ENCODE results near the gene PSMD8. TPM values are rescaled to one million over a fixed set of nuclear protein-coding genes. Genes with fewer than 3 reads are reported as not detected.

The PSMD8 gene
- total RNA-seq, 1 donor from 2014 or later = 134 TPM

GRCh38 chr19:38369584-38369983, 4.8 kb upstream of the PSMD8 start:
- intact Hi-C loops (cut with micrococcal nuclease) = no loop called here
- Mint-ChIP-seq H3K27ac (no peak overlapping the region), H3K36me3 (ENCODE audit: low read depth) (peaks cover under 1% of the 10 kb centered on the region), H3K27me3 (peaks cover 2% of the 10 kb centered on the region), H3K4me3 (no peak overlapping the region), H3K9me3 (no peaks in the 10 kb centered on the region), H3K4me1 (peaks cover 4% of the 10 kb centered on the region)
- ChIA-PET POLR2A (no interaction called here), CTCF (no interaction called here)
- DNase-seq (no peak), ATAC-seq (ENCODE audit: low read depth) (no peak)
- TF ChIP-seq, protein P1, sequence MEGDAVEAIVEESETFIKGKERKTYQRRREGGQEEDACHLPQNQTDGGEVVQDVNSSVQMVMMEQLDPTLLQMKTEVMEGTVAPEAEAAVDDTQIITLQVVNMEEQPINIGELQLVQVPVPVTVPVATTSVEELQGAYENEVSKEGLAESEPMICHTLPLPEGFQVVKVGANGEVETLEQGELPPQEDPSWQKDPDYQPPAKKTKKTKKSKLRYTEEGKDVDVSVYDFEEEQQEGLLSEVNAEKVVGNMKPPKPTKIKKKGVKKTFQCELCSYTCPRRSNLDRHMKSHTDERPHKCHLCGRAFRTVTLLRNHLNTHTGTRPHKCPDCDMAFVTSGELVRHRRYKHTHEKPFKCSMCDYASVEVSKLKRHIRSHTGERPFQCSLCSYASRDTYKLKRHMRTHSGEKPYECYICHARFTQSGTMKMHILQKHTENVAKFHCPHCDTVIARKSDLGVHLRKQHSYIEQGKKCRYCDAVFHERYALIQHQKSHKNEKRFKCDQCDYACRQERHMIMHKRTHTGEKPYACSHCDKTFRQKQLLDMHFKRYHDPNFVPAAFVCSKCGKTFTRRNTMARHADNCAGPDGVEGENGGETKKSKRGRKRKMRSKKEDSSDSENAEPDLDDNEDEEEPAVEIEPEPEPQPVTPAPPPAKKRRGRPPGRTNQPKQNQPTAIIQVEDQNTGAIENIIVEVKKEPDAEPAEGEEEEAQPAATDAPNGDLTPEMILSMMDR (IDR thresholded peaks at IDR 0.05) = no peak

DNA sequence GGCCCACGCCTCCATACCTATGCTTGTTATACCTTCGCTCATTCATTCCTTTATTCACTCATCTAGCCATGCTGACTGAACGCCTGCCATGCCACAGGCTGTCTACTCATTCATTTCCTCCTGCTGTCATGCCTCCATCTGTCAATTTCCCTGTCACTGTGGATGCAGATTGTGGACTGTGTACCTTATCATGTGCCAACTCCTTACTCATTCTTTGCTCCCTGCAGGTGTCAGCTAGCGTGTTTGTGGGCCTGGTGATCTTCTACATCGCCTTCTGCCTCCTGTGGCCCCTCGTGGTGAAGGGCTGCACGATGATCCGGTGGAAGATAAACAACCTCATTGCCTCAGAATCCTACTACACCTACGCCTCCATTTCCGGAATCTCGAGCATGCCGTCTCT, 4.1 kb upstream of the PSMD8 start:
- no peak for ATAC-seq (ENCODE audit: low read depth)
- H3K27ac Mint-ChIP-seq = no peak overlapping the region
- TF ChIP-seq, protein P1 (IDR thresholded peaks at IDR 0.05) = no peak
- CTCF ChIA-PET = no interaction called here
- POLR2A ChIA-PET = no interaction called here
- peaks cover 2% of the 10 kb centered on the region for H3K27me3 Mint-ChIP-seq
- peaks cover 8% of the 10 kb centered on the region for H3K36me3 Mint-ChIP-seq (ENCODE audit: low read depth)
- DNase-seq = no peak
- H3K4me1 Mint-ChIP-seq = peaks cover 11% of the 10 kb centered on the region
- no peaks in the 10 kb centered on the region for H3K9me3 Mint-ChIP-seq
- no peak overlapping the region for H3K4me3 Mint-ChIP-seq
- intact Hi-C loops (cut with micrococcal nuclease) = no loop called here

DNA sequence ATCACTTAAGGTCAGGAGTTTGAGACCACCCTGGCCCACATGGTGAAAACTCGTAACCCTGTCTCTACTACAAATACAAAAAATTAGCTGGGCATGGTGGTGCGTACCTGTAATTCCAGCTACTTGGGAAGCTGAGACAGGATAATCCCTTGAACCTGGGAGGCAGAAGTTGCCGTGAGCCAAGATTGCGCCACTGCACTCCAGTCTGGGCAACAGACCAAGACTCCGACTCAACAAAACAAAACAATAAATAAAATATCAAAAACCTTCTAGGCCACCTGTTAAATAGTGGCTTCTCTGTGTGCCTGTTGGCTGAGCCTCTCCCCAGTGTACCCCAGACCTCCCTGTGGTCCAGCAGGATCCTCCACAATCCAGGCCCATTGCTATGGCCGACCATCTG, 3.3 kb upstream of the PSMD8 start:
- ChIA-PET CTCF (no interaction called here), POLR2A (interaction anchor here (0.5 kb wide), 1 partner anchor 11 kb away, joined by 3 read pairs; no protein-coding TSS in a partner anchor)

DNA sequence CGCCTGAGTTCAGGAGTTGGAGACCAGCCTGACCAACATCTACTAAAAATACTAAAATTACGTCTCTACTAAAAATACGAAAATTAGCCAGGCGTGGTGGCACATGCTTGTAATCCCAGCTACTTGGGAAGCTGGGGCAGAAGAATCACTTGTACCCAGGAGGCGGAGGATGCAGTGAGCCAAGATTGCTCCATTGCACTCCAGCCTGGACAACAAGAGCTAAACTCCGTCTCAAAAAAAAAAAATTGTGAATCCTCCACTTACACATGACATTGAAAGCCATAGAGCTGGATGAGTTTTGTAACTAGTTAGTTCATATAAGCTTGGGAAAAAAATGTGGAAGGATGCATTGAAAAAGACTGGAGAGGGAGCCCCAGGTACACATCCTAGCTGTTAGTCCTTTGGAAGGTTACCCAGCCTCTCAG, 452 bp upstream of the PSMD8 start:
- DNase-seq (no peak), ATAC-seq (ENCODE audit: low read depth) (no peak)
- intact Hi-C loops (cut with micrococcal nuclease) = loop anchor here (1.0 kb wide), 13 partner anchors 13 to 556 kb away; partner anchors contain the start of genes CATSPERG, EIF3K, FAM98C and GGN
- ChIA-PET CTCF (interaction anchor here (0.9 to 1.7 kb wide), 13 partner anchors 14 to 475 kb away, joined by 3 to 16 read pairs (median 5); partner anchors contain the start of genes CATSPERG, FAM98C and GGN), POLR2A (interaction anchor here (0.6 to 5.0 kb wide), 31 partner anchors 9 to 1625 kb away, joined by 3 to 82 read pairs (median 5); partner anchors contain the start of genes CATSPERG, ECH1, EIF3K and FAM98C)
- H3K27ac Mint-ChIP-seq = peak overlapping the region; percentile 86
- peaks cover 26% of the 10 kb centered on the region for H3K36me3 Mint-ChIP-seq (ENCODE audit: low read depth)
- H3K4me1 Mint-ChIP-seq = peaks cover 25% of the 10 kb centered on the region
- no peaks in the 10 kb centered on the region for H3K9me3 Mint-ChIP-seq
- peak overlapping the region; percentile 100 for H3K4me3 Mint-ChIP-seq
- H3K27me3 Mint-ChIP-seq = peaks cover under 1% of the 10 kb centered on the region
- TF ChIP-seq, protein P1 (IDR thresholded peaks at IDR 0.05) = no peak

More for the DNA sequence above, 3.3 kb upstream of the PSMD8 start:
- TF ChIP-seq, protein P1 (IDR thresholded peaks at IDR 0.05) = no peak
- Mint-ChIP-seq H3K27me3 (peaks cover 2% of the 10 kb centered on the region), H3K27ac (no peak overlapping the region), H3K9me3 (no peaks in the 10 kb centered on the region), H3K4me3 (no peak overlapping the region), H3K36me3 (ENCODE audit: low read depth) (peaks cover 10% of the 10 kb centered on the region), H3K4me1 (peaks cover 18% of the 10 kb centered on the region)
- intact Hi-C loops (cut with micrococcal nuclease) = no loop called here
- no peak for ATAC-seq (ENCODE audit: low read depth)
- no peak for DNase-seq

DNA sequence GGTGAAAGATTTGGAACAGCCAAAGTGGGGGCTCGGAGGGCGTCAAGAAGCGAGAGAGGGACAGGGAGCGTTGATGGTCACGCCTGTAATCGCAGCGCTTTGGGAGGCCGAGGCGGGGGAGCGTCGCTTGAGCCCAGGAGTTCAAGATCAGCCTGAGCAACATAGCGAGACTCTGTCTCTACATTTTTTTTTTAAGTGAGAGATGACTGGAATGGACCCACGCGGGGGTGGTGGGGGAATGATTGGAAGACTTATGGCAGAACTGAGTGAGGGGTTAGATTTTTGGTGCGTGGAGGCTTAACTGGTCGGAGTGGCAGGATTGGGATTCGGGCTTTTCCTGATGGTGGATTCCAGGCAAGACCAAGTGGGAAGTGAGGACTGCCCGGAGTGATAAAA, 725 bp downstream of the PSMD8 start:
- Mint-ChIP-seq H3K9me3 (no peaks in the 10 kb centered on the region), H3K27me3 (no peaks in the 10 kb centered on the region), H3K4me3 (peak overlapping the region; percentile 100), H3K4me1 (peaks cover 25% of the 10 kb centered on the region), H3K27ac (peak overlapping the region; percentile 96), H3K36me3 (ENCODE audit: low read depth) (peaks cover 37% of the 10 kb centered on the region)
- CTCF ChIA-PET = interaction anchor here (1.1 to 1.7 kb wide), 4 partner anchors 15 to 142 kb away, joined by 3 to 14 read pairs (median 4); partner anchors contain the start of gene FAM98C
- POLR2A ChIA-PET = interaction anchor here (1.0 to 5.0 kb wide), 14 partner anchors 10 to 1061 kb away, joined by 5 to 82 read pairs (median 10); partner anchors contain the start of genes CATSPERG, EIF3K, FAM98C and GGN
- DNase-seq (no peak), ATAC-seq (ENCODE audit: low read depth) (no peak)
- intact Hi-C loops (cut with micrococcal nuclease) = no loop called here
- TF ChIP-seq, protein P1 (IDR thresholded peaks at IDR 0.05) = no peak
